Measurements from ENCODE around the gene USP32.

USP32 gene

GRCh38 chr17:60303406-60304099, 88.4 kb downstream of the USP32 start:
- in situ Hi-C loops (cut with MboI; ENCODE audit: low sequenced_read_pairs) = no loop called here

- in situ Hi-C loops (cut with MboI; ENCODE audit: low sequenced_read_pairs) = no loop called here
Observed at GRCh38 chr17:60301649-60302048, 90.3 kb downstream of the USP32 start.

GRCh38 chr17:60300949-60301348, 91.0 kb downstream of the USP32 start:
- in situ Hi-C loops (cut with MboI; ENCODE audit: low sequenced_read_pairs) = no loop called here

- in situ Hi-C loops (cut with MboI; ENCODE audit: low sequenced_read_pairs) = no loop called here
Observed at GRCh38 chr17:60300011-60300410, 91.9 kb downstream of the USP32 start.

GRCh38 chr17:60297760-60298401, 94.1 kb downstream of the USP32 start:
- in situ Hi-C loops (cut with MboI; ENCODE audit: low sequenced_read_pairs) = no loop called here

GRCh38 chr17:60296177-60296576, 95.8 kb downstream of the USP32 start:
- in situ Hi-C loops (cut with MboI; ENCODE audit: low sequenced_read_pairs) = no loop called here

GRCh38 chr17:60293580-60294335, 98.2 kb downstream of the USP32 start:
- in situ Hi-C loops (cut with MboI; ENCODE audit: low sequenced_read_pairs) = no loop called here

GRCh38 chr17:60292697-60293096, 99.2 kb downstream of the USP32 start:
- in situ Hi-C loops (cut with MboI; ENCODE audit: low sequenced_read_pairs) = no loop called here

- in situ Hi-C loops (cut with MboI; ENCODE audit: low sequenced_read_pairs) = no loop called here
Observed at GRCh38 chr17:60284709-60285108, 107.2 kb downstream of the USP32 start.

- in situ Hi-C loops (cut with MboI; ENCODE audit: low sequenced_read_pairs) = no loop called here
Observed at GRCh38 chr17:60283816-60284215, 108.1 kb downstream of the USP32 start.

GRCh38 chr17:60280673-60281072, 111.3 kb downstream of the USP32 start:
- in situ Hi-C loops (cut with MboI; ENCODE audit: low sequenced_read_pairs) = no loop called here

GRCh38 chr17:60278237-60278636, 113.7 kb downstream of the USP32 start:
- in situ Hi-C loops (cut with MboI; ENCODE audit: low sequenced_read_pairs) = no loop called here

- in situ Hi-C loops (cut with MboI; ENCODE audit: low sequenced_read_pairs) = no loop called here
Observed at GRCh38 chr17:60277258-60277657, 114.7 kb downstream of the USP32 start.

GRCh38 chr17:60269417-60269816, 122.5 kb downstream of the USP32 start:
- in situ Hi-C loops (cut with MboI; ENCODE audit: low sequenced_read_pairs) = no loop called here

- in situ Hi-C loops (cut with MboI; ENCODE audit: low sequenced_read_pairs) = no loop called here
Observed at GRCh38 chr17:60260540-60260939, 131.4 kb downstream of the USP32 start.

GRCh38 chr17:60258313-60258712, 133.6 kb downstream of the USP32 start:
- in situ Hi-C loops (cut with MboI; ENCODE audit: low sequenced_read_pairs) = no loop called here

- in situ Hi-C loops (cut with MboI; ENCODE audit: low sequenced_read_pairs) = no loop called here
Observed at GRCh38 chr17:60256174-60256573, 135.8 kb downstream of the USP32 start.

- in situ Hi-C loops (cut with MboI; ENCODE audit: low sequenced_read_pairs) = no loop called here
Observed at GRCh38 chr17:60253048-60253447, 138.9 kb downstream of the USP32 start.

GRCh38 chr17:60252459-60252858, 139.5 kb downstream of the USP32 start:
- in situ Hi-C loops (cut with MboI; ENCODE audit: low sequenced_read_pairs) = no loop called here

GRCh38 chr17:60249290-60249826, 142.6 kb downstream of the USP32 start:
- in situ Hi-C loops (cut with MboI; ENCODE audit: low sequenced_read_pairs) = no loop called here

- in situ Hi-C loops (cut with MboI; ENCODE audit: low sequenced_read_pairs) = no loop called here
Observed at GRCh38 chr17:60248618-60249289, 143.2 kb downstream of the USP32 start.

All from HL-60/S4 (cell line).